CD1c-positive myeloid dendritic cell (primary cell): ENCODE results near the gene FAM240B.
A peak's percentile ranks its signal among the peaks of the same experiment; 100 is the strongest.

Source experiments
- DNase-seq: peaks from one replicate; pipeline ENCODE4 v3.0.0-alpha.2; 2016; ENCODE audit errors: extremely low spot score

Gene FAM240B

GRCh38 chr9:38700695-38701094 lies 19.2 kb downstream of the FAM240B start:
- DNase-seq, result peak; percentile 76

- DNase-seq, result peak; percentile 87
These were observed 20.6 kb downstream of the FAM240B start for GRCh38 chr9:38699337-38699736.

- DNase-seq, result no peak
These were observed 22.1 kb downstream of the FAM240B start for GRCh38 chr9:38697776-38698300.

- DNase-seq, result no peak
These were observed 22.9 kb downstream of the FAM240B start for GRCh38 chr9:38696999-38697398.

GRCh38 chr9:38694676-38695075 lies 25.3 kb downstream of the FAM240B start:
- DNase-seq, result no peak

- DNase-seq, result no peak
These were observed 27.2 kb downstream of the FAM240B start for GRCh38 chr9:38692707-38693106.

DNA sequence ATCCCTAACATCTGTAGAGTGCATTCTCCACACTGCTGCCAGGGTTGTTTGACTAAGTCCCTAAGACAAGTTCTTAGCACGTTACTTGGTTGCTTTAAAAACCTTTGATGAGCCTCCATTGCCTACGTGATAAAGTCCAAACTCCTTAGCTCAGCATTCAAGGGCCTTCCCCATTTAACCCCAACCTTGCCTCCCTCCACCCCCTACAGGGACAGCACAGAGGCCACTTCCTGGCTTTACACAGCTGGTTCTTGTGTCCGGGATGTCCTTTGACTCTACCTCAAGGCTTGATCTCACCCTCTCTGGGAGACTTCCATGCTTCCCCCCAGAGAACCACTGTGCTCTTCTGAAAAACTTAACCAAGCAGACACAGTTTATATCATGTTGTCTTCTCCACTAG lies 29.4 kb downstream of the FAM240B start:
- DNase-seq, result no peak

DNA sequence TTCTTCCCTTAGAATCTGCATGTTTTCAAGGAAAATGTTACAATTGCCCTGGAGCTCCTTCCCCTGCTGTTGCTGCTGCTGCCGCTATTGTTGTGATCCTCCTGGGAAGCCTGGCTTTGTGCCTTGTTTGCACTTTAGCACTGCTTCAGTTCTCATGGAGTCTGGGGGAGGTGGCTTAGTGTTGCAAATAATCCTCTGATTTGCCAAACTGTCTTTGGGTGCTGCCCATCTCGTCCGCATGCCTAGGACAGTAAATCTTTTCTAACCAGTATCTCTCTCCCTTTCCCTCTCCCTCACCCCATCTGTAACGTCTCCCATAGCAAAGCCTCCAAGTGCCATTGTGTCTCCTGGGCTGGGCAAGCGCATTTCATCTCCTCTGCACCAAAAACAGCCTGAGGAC lies 30.3 kb downstream of the FAM240B start:
- DNase-seq, result no peak

DNA sequence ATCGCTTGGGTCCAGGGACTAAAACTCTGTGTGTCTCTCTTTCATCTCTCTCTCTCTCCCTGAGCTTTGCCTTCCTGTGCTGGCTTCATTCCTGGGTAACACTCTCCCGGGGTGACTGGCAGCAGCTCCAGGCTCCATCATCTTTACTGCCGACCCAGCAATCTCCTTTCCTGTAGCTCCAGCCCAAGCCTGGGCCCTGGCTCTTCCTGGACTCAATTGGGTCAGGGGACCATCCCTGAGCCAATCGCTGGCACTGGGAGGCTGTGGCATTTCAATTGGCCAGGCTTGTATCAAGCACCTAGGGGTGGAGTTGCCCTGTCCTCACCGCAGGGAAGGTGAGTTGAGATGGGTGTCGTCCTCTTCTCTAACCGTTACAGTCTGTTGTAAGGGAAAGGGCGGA lies 31.9 kb downstream of the FAM240B start:
- DNase-seq, result no peak

DNA sequence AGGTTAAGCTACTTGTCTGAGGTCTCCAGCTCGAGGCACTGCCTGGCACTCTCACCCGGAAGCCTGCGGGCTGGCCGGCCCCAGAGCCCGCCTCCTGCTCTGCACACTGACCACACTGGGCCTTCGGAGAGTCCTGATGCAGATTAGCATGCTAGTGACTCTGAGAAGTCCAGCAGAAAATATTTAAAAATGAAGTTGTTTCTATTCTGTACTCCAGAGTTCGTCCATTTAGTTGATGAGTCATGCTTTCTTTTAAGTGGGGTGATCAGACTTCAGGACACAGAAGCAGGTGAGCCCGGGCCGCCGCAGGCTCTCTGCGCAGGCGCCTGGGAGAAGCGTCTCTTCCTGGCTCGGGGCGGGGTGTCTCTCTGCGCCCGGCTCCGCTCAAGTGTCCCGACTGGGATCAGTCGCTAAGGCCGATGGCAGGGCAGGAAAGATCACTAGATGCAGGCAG lies 32.5 kb downstream of the FAM240B start:
- DNase-seq, result no peak

DNA sequence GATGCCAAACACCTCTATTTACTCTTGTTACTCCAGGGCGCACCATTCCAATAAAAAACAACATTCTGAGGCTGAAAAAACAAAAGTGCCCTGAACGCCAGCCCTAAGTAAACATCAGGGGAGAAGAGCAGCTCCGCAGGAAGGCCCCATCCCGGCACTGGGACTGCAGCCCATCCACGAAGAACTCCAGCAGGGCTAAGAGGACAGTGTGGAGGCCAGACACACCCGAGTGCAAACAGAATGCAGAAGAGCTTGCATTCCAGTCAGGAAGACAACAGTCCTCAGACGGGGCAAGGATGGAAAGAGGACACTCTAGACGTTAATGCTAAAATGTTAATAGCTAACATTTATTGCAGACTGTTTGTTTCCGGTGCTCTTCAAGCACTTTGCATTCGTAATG lies 33.0 kb downstream of the FAM240B start:
- DNase-seq, result no peak

- DNase-seq, result no peak
These were observed 34.4 kb downstream of the FAM240B start for GRCh38 chr9:38685535-38685934.

- no peak for DNase-seq
These were observed 36.6 kb downstream of the FAM240B start for GRCh38 chr9:38683336-38683735.

GRCh38 chr9:38682713-38683112 lies 37.2 kb downstream of the FAM240B start:
- no peak for DNase-seq

DNA sequence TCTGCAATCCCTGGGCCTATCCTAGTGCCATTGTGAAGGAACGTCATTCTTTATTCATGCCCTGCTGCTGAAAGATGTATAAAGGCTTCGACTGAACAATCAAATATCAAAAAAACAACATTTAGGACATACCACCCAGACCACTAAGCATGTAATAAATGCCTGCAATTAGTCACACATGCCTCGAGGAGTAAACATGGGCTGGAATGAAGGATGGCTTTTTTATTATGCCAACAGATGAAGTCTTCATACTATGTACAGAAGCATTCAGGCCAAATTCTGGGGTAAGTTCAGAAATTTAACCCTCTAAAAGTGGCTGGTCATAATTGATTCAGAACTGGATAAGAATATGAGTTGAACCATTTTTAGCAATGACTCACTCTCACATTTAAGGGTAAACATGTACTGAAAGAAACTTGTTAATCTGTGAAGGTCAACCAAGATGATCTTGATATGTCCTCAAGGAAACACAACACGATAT lies 38.1 kb downstream of the FAM240B start:
- no peak for DNase-seq

DNA sequence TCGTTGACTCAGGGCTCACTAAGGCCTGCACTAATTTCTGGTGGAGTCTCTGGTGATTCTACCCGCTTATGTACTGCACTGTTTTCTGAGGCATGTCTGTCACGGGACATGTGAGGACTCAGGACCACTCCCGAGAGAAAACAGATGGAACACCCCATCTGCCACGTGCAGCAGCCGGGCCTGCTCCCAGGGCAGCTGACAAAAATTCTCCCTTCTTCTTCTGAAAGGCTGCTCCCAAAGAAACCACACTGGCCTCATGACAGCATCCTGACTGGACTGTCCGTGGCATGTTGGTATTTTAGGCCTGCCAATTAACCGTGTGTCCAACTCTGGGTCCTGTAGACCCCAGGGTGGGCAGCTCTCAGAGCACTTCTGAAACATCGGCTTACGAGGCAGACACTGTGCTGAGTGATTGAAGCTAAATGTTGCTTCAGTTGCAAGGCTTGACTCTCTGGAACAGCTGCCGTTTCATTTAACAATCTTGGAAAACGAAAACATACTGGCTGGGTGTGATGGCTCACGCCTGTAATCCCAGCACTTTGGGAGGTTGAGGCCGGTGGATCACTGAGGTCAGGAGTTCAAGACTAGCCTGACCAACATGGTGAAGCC lies 39.0 kb downstream of the FAM240B start:
- DNase-seq, result no peak

DNA sequence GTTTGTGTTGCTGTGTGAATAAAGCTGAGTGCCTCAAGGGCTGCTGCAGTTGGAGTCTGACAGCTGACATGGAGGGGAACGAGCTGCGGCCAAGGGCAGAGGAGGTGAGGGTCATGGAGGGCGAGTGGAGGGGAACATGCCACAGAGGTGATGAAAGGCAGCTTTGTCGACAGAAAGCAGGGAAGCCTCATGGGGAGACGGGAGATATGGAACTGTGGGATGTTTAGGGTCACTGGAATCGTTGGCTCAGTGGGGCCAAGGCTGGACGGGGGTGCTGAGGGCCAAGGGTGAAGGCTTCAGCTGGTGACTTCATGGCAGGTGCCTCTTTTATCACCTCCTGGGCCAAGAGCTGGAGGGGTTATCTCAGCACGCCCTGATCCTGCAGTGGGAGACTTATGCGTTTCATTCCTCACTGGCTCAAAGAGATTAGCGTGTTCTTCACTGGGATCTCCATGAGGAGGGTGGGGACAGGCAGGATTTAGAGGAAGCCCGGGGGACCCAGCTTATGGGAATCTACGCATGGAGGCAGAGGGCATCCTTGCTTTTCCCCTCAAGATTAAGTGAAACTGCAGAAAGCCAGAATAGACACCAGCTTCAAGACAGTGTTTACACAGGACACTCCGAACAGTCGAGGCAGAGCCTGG lies 42.2 kb downstream of the FAM240B start:
- DNase-seq, result no peak

GRCh38 chr9:38675831-38676230 lies 44.1 kb downstream of the FAM240B start:
- DNase-seq, result no peak

- DNase-seq, result no peak
These were observed 44.7 kb downstream of the FAM240B start for GRCh38 chr9:38675211-38675610.

DNA sequence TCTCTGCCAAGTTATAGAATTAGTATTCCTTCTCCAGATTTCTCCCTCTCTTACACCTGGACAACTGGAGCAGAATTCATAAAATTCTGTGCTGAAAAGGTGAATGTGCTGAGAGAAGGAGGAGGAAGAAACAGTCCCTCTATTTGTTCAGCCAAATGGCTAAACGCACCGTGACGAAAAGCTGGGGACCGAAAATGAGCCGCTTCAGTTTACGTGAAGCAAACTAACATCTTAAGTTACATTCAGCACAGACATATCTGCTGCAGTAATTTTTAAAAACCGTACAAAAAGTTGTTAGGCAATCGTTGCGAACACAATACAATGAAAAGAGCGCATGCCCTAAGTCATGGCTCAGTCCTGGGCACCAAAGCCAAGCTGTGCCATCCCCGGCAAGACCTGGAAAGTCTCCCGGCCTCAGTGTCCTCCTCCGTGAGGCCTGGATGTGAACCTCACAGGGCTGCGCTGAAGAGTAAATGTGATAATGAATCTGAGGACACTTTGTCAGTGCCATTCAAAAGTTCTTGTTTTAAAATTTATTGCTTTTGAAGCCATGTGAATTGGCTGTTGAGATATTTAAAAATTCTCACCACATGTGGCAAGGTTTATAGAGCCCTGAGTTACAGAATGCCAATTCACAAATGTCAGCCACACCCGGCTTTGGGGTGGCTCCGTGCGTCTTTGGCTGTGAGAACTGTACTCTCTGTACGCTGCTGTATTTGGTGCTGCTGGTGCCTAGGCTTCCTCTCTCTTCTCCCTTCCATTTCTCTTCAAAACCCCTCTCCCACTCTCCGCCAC lies 46.3 kb downstream of the FAM240B start:
- no peak for DNase-seq

GRCh38 chr9:38671748-38672147 lies 48.2 kb downstream of the FAM240B start:
- no peak for DNase-seq

DNA sequence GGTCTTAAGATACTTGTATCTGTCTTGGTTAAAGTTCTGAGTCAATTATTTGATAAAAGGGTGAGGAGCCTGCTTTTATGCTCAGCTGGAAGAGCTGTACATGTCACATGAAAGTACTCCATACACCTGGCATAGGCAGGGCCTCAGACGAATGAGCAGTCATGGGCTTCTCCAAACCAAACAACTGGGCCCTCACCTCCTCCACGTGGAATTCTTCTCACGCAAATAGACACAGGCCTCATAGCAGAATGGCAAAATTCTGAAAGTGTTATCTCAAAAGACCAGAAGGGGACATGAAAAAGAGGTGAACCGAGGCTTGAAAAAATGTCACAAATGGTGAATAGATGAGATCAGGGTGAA lies 48.6 kb downstream of the FAM240B start:
- no peak for DNase-seq
